ENCODE measurements around the gene ITSN1. TPM values are rescaled to one million over a fixed set of nuclear protein-coding genes. Genes with fewer than 3 reads are reported as not detected.

The ITSN1 gene
- total RNA-seq, 4 donors from 2014 or later = 50.4 to 208 (median 96.7) TPM

DNA sequence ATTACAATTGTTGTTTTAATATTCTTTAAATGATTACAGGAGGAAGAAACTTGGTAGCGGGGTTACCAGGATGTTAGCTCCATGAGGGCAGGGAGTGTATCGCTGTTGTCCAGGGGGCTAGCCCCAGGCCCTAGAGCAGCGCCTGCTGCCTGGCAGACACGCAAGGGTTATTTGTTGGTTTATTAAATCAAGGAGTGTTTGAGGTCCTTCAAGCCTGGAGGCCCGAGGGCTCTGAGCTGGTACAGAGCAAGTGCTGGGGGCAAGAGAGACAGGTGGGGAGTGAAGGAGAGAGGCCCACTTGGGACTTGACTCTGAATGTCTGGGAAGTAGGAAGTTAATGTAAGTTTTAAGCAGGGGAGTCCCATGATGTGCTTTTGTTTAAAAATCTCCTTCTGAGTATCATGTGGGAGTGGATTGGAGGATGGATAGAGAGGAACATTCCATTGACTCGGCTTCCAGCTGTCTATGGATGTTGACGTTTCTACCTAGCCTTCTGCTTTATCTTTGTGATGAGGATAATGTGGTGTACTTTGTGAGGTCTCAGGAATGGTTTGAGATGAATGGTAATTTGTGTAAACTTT, 8.7 kb downstream of the ITSN1 start:
- Histone ChIP-seq H3K9me3 (no peaks in the 10 kb centered on the region), H3K27me3 (no peaks in the 10 kb centered on the region), H3K36me3 (no peaks in the 10 kb centered on the region), H3K4me3 (no peak overlapping the region), H3K27ac (no peak overlapping the region), H3K4me1 (peaks cover 0 to 51% (median 18%) of the 10 kb centered on the region in 4 donors)
- DNase-seq (ENCODE audit: low spot score in 2 of 2) = no peak
- TF ChIP-seq EP300 (IDR thresholded peaks at IDR 0.05) (no peak), CTCF (IDR thresholded peaks at IDR 0.05) (no peak), POLR2A (IDR thresholded peaks at IDR 0.05) (no peak)
- WGBS, 2 donors = 72% methylated on average over 7 of the region's 7 CpGs

DNA sequence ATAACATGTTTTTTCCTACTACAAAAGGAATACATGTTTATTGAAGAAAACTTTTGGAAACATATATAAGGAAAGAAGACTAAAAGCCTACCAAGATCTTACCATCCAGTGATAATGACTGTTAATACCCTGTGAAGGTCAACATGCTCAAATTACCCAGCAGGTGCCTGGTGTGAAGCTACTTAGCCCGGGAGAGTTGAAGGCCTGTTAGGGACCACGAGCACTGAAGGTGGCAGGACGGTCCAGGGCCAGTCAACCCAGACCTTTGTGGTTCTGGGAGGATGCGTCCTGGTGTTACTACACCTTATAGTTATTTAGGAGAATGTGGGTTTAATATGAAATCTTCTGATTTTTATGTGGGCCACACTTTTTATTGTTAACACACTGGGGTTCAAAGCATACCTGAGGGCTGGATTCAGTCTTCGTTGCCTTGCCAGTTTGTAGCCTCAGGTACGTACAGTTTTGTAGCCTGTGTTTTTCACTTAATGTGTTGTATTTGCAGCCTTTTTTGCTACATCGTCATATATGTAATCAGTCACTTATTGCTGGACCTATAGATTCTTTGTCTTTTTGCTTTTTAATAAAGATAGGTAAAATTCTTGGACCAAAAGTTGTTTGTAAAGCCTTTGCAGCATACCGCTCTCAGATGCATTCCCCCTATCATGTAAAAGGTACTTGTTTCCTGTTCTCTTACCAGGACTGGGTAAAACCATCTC, 9.8 kb downstream of the ITSN1 start:
- WGBS, 2 donors = 81 to 87% methylated on average over 8 of the region's 8 CpGs
- H3K27ac ChIP-seq = no peak overlapping the region
- H3K27me3 ChIP-seq = no peaks in the 10 kb centered on the region
- H3K4me3 ChIP-seq = no peak overlapping the region
- TF ChIP-seq POLR2A (IDR thresholded peaks at IDR 0.05) (no peak), EP300 (IDR thresholded peaks at IDR 0.05) (no peak), CTCF (IDR thresholded peaks at IDR 0.05) (no peak)
- H3K4me1 ChIP-seq = peaks cover 0 to 55% (median 17%) of the 10 kb centered on the region in 4 donors
- DNase-seq (ENCODE audit: low spot score in 2 of 2) = no peak
- H3K9me3 ChIP-seq = no peaks in the 10 kb centered on the region
- no peaks in the 10 kb centered on the region for H3K36me3 ChIP-seq

DNA sequence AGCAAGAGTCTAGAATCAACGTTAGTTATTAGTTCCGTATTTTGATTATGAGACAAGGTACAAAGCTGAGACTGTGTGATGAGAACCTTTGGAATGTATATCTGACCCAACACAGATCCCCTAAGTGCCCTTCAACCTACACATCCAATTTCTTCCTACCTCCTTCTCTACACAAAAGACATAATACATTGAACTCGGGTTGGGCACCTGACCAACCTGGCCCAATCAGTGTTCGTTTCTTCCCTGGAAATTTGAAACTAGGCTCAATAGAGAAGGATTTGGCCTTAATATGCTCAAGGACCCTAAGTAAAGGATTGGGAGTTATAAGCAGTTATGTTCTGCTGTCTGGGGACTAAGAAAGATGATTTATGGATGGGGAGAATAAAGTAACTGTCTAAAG, 12.1 kb downstream of the ITSN1 start:
- Histone ChIP-seq H3K36me3 (no peaks in the 10 kb centered on the region), H3K4me1 (peaks cover 0 to 61% (median 24%) of the 10 kb centered on the region in 4 donors), H3K27me3 (no peaks in the 10 kb centered on the region), H3K27ac (no peak overlapping the region), H3K9me3 (no peaks in the 10 kb centered on the region), H3K4me3 (no peak overlapping the region)
- TF ChIP-seq CTCF (IDR thresholded peaks at IDR 0.05) = no peak
- DNase-seq (ENCODE audit: low spot score in 2 of 2) = no peak
- 89 to 91% methylated on average over 4 of the region's 4 CpGs for WGBS, 2 donors

DNA sequence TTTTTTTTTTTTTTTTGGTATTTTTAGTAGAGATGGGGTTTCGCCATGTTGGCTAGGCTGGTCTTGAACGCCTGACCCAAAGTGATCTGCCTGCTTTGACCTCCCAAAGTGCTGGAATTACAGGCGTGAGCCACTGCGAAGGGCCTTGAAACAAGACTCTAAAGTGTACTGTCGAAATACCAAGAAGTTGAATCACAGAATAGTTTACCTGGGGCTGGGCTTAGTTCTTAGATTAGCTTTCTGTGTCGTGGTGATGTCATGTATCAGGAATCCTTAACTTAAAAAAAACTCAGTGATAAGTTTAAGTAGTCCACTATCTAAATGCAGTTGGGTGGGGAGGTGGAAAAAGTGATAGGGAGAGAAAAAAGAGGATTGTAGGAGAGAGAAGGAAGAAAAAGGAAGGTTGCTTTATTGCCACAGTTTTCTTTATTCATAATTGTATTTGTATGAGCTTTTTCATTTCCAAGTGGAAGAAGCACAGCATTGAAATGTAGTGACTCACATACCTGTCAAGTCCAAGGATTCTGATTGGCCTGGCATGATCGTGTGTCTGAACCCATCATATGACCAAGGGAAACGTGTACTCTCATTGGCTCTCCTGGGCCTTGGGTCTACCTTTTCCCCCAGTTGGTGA, 13.4 kb downstream of the ITSN1 start:
- Histone ChIP-seq H3K27me3 (no peaks in the 10 kb centered on the region), H3K27ac (peak overlapping the region in 1 of 4 donors; percentile 18), H3K36me3 (no peaks in the 10 kb centered on the region), H3K4me1 (peaks cover 0 to 60% (median 26%) of the 10 kb centered on the region in 4 donors), H3K9me3 (no peaks in the 10 kb centered on the region), H3K4me3 (no peak overlapping the region)
- TF ChIP-seq EP300 (IDR thresholded peaks at IDR 0.05) (no peak), CTCF (IDR thresholded peaks at IDR 0.05) (no peak), POLR2A (IDR thresholded peaks at IDR 0.05) (no peak)
- DNase-seq (ENCODE audit: low spot score in 2 of 2) = no peak
- 70 to 72% methylated on average over 8 of the region's 8 CpGs for WGBS, 2 donors

Measured in tibial nerve (tissue), 4 donors.